Osteocyte (in vitro differentiated cells): ENCODE results near the gene EIF4A3. TPM values are rescaled to one million over a fixed set of nuclear protein-coding genes. Genes with fewer than 3 reads are reported as not detected.

ENCODE experiments used
- DNase-seq: peaks from one replicate; pipeline ENCODE4 v3.0.0; 2021; ENCODE audit warnings: mixed read lengths; ENCODE audit not compliant: unreplicated experiment; ENCODE audit errors: extremely low spot score
- H3K27ac Mint-ChIP-seq: one replicate; pipeline ENCODE4 v1.8.0; 2021; ENCODE audit warnings: mild to moderate bottlenecking, mixed read lengths; ENCODE audit not compliant: unreplicated experiment
- H3K27me3 Mint-ChIP-seq: one replicate; pipeline ENCODE4 v1.8.0; 2021; ENCODE audit warnings: mixed read lengths; ENCODE audit not compliant: unreplicated experiment
- H3K36me3 Mint-ChIP-seq: one replicate; pipeline ENCODE4 v1.8.0; 2021; ENCODE audit warnings: mixed read lengths; ENCODE audit not compliant: unreplicated experiment
- H3K4me1 Mint-ChIP-seq: one replicate; pipeline ENCODE4 v1.8.0; 2021; ENCODE audit warnings: mixed read lengths; ENCODE audit not compliant: unreplicated experiment
- H3K4me3 Mint-ChIP-seq: one replicate; pipeline ENCODE4 v1.8.0; 2021; ENCODE audit warnings: mild to moderate bottlenecking, moderate library complexity, mixed read lengths; ENCODE audit not compliant: unreplicated experiment
- H3K9me3 Mint-ChIP-seq: one replicate; pipeline ENCODE4 v1.8.0; 2021; ENCODE audit warnings: mixed read lengths; ENCODE audit not compliant: unreplicated experiment
- total RNA-seq: library from RNA; stranded (reverse); gene quantifications from 2 replicates; pipeline ENCODE4 v1.2.1, GENCODE V29; 2021
- TF ChIP-seq, protein P1 (sequence below): fragments of 200-600 bp; sonication (generic); IDR thresholded peaks from 2 replicates; pipeline ENCODE4 v1.5.0; 2021; ENCODE audit warnings: antibody characterized with exemption, mild to moderate bottlenecking, moderate library complexity

The EIF4A3 gene
- total RNA-seq, 1 donor from 2014 or later: 85.7 TPM

DNA sequence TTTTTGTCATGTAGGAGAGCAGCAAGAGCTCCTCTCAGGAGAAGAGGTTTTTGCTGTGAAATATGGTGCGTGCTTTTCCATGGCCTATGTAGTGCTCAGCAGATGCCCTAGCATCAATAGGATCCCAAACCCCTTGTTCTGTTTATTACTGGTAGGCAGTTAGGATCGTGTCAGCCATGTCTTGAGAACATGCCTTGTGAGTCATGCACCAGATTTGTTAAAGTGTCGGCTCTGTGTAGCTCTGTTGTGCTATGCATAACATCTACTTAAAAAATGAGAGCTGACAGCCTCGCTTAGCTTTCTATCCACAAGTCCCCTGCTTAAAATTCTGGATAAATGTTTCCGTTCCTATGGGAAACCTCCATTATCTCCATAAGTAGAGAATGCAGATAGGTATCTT is 4.4 kb upstream of the EIF4A3 start:
- Mint-ChIP-seq H3K36me3 (peaks cover 5% of the 10 kb centered on the region), H3K4me1 (peaks cover 23% of the 10 kb centered on the region), H3K27ac (peak overlapping the region; percentile 46), H3K4me3 (no peak overlapping the region), H3K27me3 (no peaks in the 10 kb centered on the region), H3K9me3 (peaks cover 9% of the 10 kb centered on the region)
- DNase-seq: no peak
- TF ChIP-seq, protein P1, sequence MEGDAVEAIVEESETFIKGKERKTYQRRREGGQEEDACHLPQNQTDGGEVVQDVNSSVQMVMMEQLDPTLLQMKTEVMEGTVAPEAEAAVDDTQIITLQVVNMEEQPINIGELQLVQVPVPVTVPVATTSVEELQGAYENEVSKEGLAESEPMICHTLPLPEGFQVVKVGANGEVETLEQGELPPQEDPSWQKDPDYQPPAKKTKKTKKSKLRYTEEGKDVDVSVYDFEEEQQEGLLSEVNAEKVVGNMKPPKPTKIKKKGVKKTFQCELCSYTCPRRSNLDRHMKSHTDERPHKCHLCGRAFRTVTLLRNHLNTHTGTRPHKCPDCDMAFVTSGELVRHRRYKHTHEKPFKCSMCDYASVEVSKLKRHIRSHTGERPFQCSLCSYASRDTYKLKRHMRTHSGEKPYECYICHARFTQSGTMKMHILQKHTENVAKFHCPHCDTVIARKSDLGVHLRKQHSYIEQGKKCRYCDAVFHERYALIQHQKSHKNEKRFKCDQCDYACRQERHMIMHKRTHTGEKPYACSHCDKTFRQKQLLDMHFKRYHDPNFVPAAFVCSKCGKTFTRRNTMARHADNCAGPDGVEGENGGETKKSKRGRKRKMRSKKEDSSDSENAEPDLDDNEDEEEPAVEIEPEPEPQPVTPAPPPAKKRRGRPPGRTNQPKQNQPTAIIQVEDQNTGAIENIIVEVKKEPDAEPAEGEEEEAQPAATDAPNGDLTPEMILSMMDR: no peak

DNA sequence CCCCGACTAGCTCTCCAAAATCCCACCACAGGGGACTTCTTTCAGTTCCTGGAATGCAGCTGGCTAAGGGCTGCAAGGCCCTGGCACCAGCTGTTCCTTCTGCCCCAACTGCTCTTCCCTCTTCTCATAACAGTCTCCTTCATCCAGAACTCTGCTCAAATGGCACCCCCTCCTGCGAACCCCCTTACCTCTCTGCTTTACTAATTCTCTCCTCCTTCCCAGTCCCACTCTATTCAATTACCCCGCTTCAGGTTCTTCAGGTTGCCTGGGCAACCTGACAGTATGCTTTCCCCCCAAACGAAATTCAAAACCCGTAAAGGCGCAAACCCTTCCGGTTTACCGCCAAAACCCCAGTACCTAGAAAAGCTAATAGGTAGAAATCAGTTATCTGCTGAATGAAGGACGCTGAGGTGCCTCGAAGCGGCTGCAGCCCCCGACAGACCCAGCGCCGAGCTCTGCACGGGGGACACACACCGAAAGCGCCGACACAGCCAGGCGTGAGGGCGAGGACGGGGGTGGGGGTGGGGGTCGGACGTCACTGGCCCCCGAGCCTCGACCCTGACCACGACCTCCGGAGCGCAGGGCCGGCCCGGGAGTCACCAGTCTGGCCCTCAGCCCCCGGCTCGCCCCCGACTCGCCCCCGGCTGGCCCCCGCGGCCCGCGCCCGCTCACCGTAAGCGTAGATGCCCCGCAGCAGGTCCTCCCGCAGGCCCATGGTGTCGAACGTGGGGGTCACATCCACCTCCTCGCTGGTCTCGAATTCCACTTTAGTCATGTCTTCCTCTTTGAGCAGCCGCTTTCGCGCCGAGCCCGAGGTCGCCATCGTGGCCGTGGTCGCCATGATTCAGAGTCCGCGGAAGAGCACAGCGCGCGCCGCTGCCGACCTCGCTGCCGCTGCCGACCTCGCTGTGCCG is 550 bp downstream of the EIF4A3 start:
- Mint-ChIP-seq H3K9me3 (no peaks in the 10 kb centered on the region), H3K4me3 (peak overlapping the region; percentile 95), H3K36me3 (peaks cover 13% of the 10 kb centered on the region), H3K27ac (peak overlapping the region; percentile 61), H3K4me1 (peaks cover 39% of the 10 kb centered on the region), H3K27me3 (no peaks in the 10 kb centered on the region)
- no peak for DNase-seq
- TF ChIP-seq, protein P1: no peak

DNA sequence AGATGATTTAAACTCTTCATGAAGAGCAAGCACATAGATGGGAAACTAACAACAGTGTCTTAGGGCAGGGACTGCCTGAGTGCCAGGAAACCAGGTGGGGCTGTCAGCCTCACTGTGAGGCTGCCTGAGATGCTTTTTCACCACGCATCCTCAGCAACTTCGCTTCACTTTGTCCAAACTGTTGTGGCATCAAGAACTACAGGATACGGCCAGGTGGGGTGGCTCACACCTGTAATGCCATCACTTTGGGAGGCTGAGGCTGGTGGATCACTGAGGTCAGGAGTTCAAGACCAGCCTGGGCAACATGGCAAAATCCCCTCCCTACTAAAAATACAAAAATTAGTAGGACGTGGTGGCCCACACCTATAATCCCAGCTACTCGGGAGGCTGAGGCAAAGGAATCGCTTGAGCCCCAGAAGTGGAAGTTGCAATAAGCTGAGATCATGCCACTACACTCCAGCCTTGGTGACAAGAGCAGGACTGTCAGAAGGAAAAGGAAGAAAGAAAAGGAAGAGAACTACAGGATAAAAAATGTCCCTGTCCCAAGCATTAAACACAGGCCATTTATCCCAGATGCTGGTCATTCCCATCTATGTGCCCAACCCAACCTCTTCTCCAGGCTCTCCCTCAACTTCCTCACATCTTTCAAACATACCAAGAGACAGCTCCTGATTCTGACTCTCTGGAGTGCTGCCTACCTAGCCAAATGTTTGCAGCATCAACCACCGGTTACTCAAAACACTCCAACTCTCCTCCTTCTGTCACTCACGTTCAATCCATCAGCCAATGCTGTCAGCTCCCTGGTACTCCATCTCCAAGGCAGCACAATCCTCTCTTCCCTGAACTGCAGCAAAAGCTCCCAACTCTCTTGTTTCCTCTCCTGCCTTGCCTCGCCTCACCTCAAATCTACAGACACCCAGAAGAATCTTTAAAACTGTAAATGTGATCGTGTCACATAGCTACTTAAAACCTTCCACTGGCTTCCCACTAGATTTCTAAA is 1.6 kb downstream of the EIF4A3 start:
- no peak for DNase-seq
- TF ChIP-seq, protein P1: no peak
- H3K4me3 Mint-ChIP-seq: peak overlapping the region; percentile 82
- H3K4me1 Mint-ChIP-seq: peaks cover 32% of the 10 kb centered on the region
- H3K36me3 Mint-ChIP-seq: peaks cover 17% of the 10 kb centered on the region
- H3K27ac Mint-ChIP-seq: peak overlapping the region; percentile 61
- no peaks in the 10 kb centered on the region for H3K9me3 Mint-ChIP-seq
- no peaks in the 10 kb centered on the region for H3K27me3 Mint-ChIP-seq

DNA sequence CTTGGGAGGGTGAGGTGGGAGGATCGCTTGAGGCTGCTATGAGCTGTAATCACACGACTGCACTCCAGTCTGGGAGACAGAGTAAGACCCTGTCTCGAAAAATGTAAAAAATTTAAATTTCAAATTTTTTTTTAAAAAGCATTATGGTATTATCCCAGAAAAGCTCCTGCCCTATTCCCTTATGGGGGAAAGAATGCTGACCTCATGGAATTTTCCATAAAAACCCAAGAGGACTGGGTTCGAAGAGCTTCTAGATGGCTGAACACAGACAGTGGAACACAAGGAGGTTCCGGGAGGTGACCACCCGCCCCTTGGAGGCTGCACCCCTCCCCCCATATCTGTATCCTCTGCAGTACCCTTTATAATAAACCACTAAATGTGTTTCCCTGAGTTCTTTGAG is 4.0 kb downstream of the EIF4A3 start:
- Mint-ChIP-seq H3K27ac (no peak overlapping the region), H3K4me1 (peaks cover 22% of the 10 kb centered on the region), H3K27me3 (no peaks in the 10 kb centered on the region), H3K9me3 (no peaks in the 10 kb centered on the region), H3K36me3 (peaks cover 37% of the 10 kb centered on the region), H3K4me3 (no peak overlapping the region)
- TF ChIP-seq, protein P1: no peak
- DNase-seq: no peak
